OCI-LY3 (cell line): ENCODE data around the gene CYP11A1.
A peak's percentile ranks its signal among the peaks of the same experiment; 100 is the strongest.

Experiments
- CTCF ChIP-seq: fragments of 200-600, 300-600 bp; sonication (generic); IDR thresholded peaks from 2 replicates; pipeline ENCODE4 v1.5.1; 2014; ENCODE audit warnings: antibody characterized with exemption, low read length, low read depth
- EZH2phosphoT487 ChIP-seq: fragments of 200-600 bp; shearing (Covaris generic); IDR thresholded peaks from 2 replicates; pipeline ENCODE4 v1.6.1; 2018; ENCODE audit warnings: antibody characterized with exemption, mixed run types, low read depth

DNA sequence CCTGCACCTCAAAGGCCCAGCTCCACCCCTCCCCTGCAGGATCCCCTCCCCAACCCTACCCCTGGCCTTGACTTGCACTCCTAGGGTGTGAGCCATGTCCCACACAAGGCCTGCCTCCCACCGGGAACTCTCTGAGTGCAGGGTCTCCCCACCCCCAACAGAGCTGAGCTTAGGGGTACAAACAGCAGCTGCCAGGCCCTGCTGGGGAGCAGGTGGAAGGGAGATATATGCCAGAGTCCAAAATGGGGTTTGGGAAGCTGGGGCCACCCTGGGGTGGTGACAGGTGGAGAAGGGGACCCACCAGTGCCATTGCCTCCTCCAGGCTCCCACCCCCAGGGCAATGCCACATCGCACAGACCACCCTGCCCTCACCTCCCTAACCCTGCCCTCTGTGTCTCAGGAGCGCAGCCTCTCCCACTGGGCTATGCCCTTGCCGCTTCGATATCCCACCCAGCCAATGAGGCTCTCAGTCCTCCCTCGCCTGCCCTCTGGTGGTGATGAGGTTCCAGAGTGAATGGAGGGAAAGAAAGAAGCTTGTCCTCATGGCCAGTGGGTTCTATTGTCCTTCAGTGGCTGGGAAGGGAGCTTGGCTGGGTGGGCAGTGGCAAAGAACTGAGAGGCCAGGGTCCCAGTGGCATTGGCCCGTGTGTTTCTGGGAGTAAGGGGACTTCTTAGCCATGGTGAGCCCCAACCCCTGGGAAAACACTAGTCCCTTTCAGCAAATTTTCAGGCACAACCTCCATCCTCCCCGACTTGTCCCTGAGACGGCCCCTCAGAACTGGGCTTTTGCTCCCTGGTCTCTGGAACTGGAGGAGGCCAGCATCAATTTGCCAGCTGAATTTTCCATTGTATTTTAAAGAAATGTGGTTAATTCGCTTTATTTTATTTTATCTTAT lies 46.8 kb downstream of the CYP11A1 start:
- peak; percentile 85 for TF ChIP-seq CTCF
- TF ChIP-seq EZH2phosphoT487: no peak
